Liver (tissue), 9 donors: ENCODE measurements around the gene EPHA6. TPM values are rescaled to one million over a fixed set of nuclear protein-coding genes. Genes with fewer than 3 reads are reported as not detected.

ENCODE experiments used
- DNase-seq: peaks from one replicate; pipeline ENCODE4 v3.0.0-alpha.2; 2017; ENCODE audit warnings: low spot score
- H3K27ac ChIP-seq, 2 donors: one replicate each; pipeline ENCODE4 v1.7.0; 2013; ENCODE audit warnings: inconsistent platforms in 2 of 2, low read length in 2 of 2, control low read depth in 1 of 2, low read depth in 1 of 2, mild to moderate bottlenecking in 1 of 2
- H3K27me3 ChIP-seq, 4 donors: one replicate each; pipeline versions ENCODE4 v1.6.1 to v1.7.0; 2013; ENCODE audit warnings: low read length in 3 of 4, inconsistent platforms in 1 of 4, mild to moderate bottlenecking in 1 of 4, moderate library complexity in 1 of 4; ENCODE audit not compliant: control insufficient read depth in 4 of 4, insufficient read depth in 4 of 4
- H3K36me3 ChIP-seq, 4 donors: one replicate each; pipeline versions ENCODE4 v1.6.1 to v1.7.0; 2013; ENCODE audit warnings: low read length in 3 of 4, mild to moderate bottlenecking in 3 of 4, low read depth in 1 of 4, moderate library complexity in 1 of 4; ENCODE audit not compliant: control insufficient read depth in 4 of 4, insufficient read depth in 3 of 4
- H3K4me1 ChIP-seq, 4 donors: one replicate each; pipeline versions ENCODE4 v1.6.1 to v1.7.0; 2013; ENCODE audit warnings: low read length in 3 of 4, mild to moderate bottlenecking in 3 of 4, moderate library complexity in 1 of 4; ENCODE audit not compliant: control insufficient read depth in 4 of 4, insufficient read depth in 4 of 4
- H3K4me3 ChIP-seq, 3 donors: one replicate each; pipeline versions ENCODE4 v1.6.1 to v1.7.0; 2013; ENCODE audit warnings: low read length in 3 of 3, control low read depth in 1 of 3, low read depth in 1 of 3, mild to moderate bottlenecking in 1 of 3
- H3K9ac ChIP-seq, 2 donors: one replicate each; pipeline ENCODE4 v1.7.0; 2013; ENCODE audit warnings: low read length in 2 of 2, mild to moderate bottlenecking in 2 of 2, moderate library complexity in 2 of 2, control low read depth in 1 of 2, low read depth in 1 of 2
- H3K9me3 ChIP-seq, 4 donors: one replicate each; pipeline versions ENCODE4 v1.6.1 to v1.7.0; 2013; ENCODE audit warnings: low read length in 3 of 4; ENCODE audit not compliant: control insufficient read depth in 4 of 4
- ATF3 ChIP-seq: IDR thresholded peaks from 2 replicates; pipeline ENCODE4 v1.6.1; 2016; ENCODE audit warnings: antibody characterized with exemption
- EGR1 ChIP-seq, 2 donors: IDR thresholded peaks; 2 replicates each; pipeline ENCODE4 v1.6.1; 2016 to 2018; ENCODE audit warnings: antibody characterized with exemption in 2 of 2, low read depth in 2 of 2
- FOXA1 ChIP-seq: IDR thresholded peaks from 2 replicates; pipeline ENCODE4 v1.6.1; 2016; ENCODE audit warnings: antibody characterized with exemption
- FOXA2 ChIP-seq: IDR thresholded peaks from 2 replicates; pipeline ENCODE4 v1.6.1; 2016; ENCODE audit warnings: antibody characterized with exemption
- GABPA ChIP-seq, 2 donors: IDR thresholded peaks in 1 of 2; conservative IDR thresholded peaks in 1 of 2; 2 replicates each; pipeline ENCODE4 v1.6.1; 2016; ENCODE audit warnings: antibody characterized with exemption in 2 of 2, mild to moderate bottlenecking in 1 of 2, moderate library complexity in 1 of 2
- HNF4A ChIP-seq, 2 donors: conservative IDR thresholded peaks; 2 replicates each; pipeline ENCODE4 v1.6.1; 2016; ENCODE audit warnings: antibody characterized with exemption in 2 of 2, mild to moderate bottlenecking in 2 of 2
- HNF4G ChIP-seq: IDR thresholded peaks from 2 replicates; pipeline ENCODE4 v1.6.1; 2016; ENCODE audit warnings: antibody characterized with exemption
- JUND ChIP-seq, 2 donors: IDR thresholded peaks; 2 replicates each; pipeline ENCODE4 v1.6.1; 2016; ENCODE audit warnings: antibody characterized with exemption in 2 of 2
- MAX ChIP-seq: IDR thresholded peaks from 2 replicates; pipeline ENCODE4 v1.6.1; 2016; ENCODE audit warnings: antibody characterized with exemption
- NR2F2 ChIP-seq: IDR thresholded peaks from 2 replicates; pipeline ENCODE4 v1.6.1; 2016; ENCODE audit warnings: antibody characterized with exemption
- RAD21 ChIP-seq, 2 donors: IDR thresholded peaks; 2 replicates each; pipeline ENCODE4 v1.6.1; 2016; ENCODE audit warnings: antibody characterized with exemption in 2 of 2, mild to moderate bottlenecking in 2 of 2
- REST ChIP-seq: IDR thresholded peaks from 2 replicates; pipeline ENCODE4 v1.6.1; 2016; ENCODE audit warnings: antibody characterized with exemption, mild to moderate bottlenecking
- RXRA ChIP-seq, 2 donors: IDR thresholded peaks; 2 replicates each; pipeline ENCODE4 v1.6.1; 2017 to 2018; ENCODE audit warnings: antibody characterized with exemption in 2 of 2, mild to moderate bottlenecking in 1 of 2
- SP1 ChIP-seq: IDR thresholded peaks from 2 replicates; pipeline ENCODE4 v1.6.1; 2018; ENCODE audit warnings: antibody characterized with exemption, mild to moderate bottlenecking
- TAF1 ChIP-seq: conservative IDR thresholded peaks from 2 replicates; pipeline ENCODE4 v1.6.1; 2016; ENCODE audit warnings: antibody characterized with exemption, mild to moderate bottlenecking
- YY1 ChIP-seq: IDR thresholded peaks from 2 replicates; pipeline ENCODE4 v1.6.1; 2016; ENCODE audit warnings: antibody characterized with exemption, mild to moderate bottlenecking
- ZBTB33 ChIP-seq: IDR thresholded peaks from 2 replicates; pipeline ENCODE4 v1.6.1; 2016; ENCODE audit warnings: antibody characterized with exemption
- WGBS: extraction: QIAGEN DNeasy Blood & Tissue Kit; methylation state at CpG from one replicate; pipeline ENCODE4 v1.1.7; 2013; 5-methylcytosine and 5-hydroxymethylcytosine counted together
- polyA plus RNA-seq, 2 donors: library from polyadenylated mRNA; stranded (reverse) in 1 of 2; unstranded in 1 of 2; fragments of 200-250 nt in 1 of 2; fragments of >200 nt in 1 of 2; fragmentation: Nextera tagmentation in 1 of 2; extraction: Ambion mirVana in 1 of 2; gene quantifications; one replicate each; pipeline versions ENCODE4 v1.2.1 to v1.2.3, GENCODE V29; 2013 to 2015
- total RNA-seq, 2 donors: library from RNA; depleted of rRNA; stranded (reverse); fragments of >200 nt; gene quantifications; one replicate each; pipeline ENCODE4 v1.2.3, GENCODE V29; 2014
- TF ChIP-seq, protein P1 (sequence below): fragments of 150-350 bp; IDR thresholded peaks from 2 replicates; pipeline ENCODE4 v1.5.1; 2017; ENCODE audit warnings: improper control_type of control experiment, low read depth, low read length; ENCODE audit not compliant: missing input control
- donor health status: healthy.
- donor health status: healthy.
- donor health status: healthy.
- donor health status: healthy.
- donor health status: healthy.

Gene EPHA6
- total and polyA plus RNA-seq, 4 donors, result 0.05 to 0.17 (median 0.05) TPM; not detected in 1

DNA sequence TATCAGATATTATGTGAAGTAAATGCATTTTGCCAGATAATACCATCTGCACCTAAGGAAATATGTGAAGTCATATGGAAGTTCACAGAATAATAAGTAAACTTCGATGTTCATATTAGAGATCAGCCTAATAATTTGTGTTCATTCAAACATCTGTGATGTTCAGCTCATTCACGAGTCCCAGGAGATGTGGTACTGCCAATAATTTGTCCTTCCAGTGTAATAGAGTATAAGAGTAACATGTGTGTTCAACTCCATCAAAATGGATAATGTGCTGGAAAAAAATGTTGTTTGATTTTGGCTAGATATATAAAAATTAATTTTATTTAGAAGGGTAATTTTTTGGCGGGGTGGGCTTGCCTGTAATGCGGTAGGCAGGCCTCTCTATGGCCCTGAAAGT lies 874.7 kb downstream of the EPHA6 start:
- no peaks in the 10 kb centered on the region for H3K27me3 ChIP-seq
- H3K27ac ChIP-seq, result no peak overlapping the region
- H3K36me3 ChIP-seq, result no peaks in the 10 kb centered on the region
- H3K9ac ChIP-seq, result no peak overlapping the region
- DNase-seq, result no peak
- TF ChIP-seq HNF4A (conservative IDR thresholded peaks at IDR 0.05) (no peak), SP1 (no peak), FOXA1 (no peak), TAF1 (no peak), RAD21 (IDR thresholded peaks at IDR 0.05) (no peak), ATF3 (no peak), FOXA2 (no peak), REST (no peak), ZBTB33 (no peak), YY1 (no peak), JUND (IDR thresholded peaks at IDR 0.05) (no peak), EGR1 (IDR thresholded peaks at IDR 0.05; ENCODE audit: low read depth in 2 of 2) (no peak), GABPA (IDR thresholded peaks at IDR 0.05 in 1 of 2, conservative IDR thresholded peaks at IDR 0.05 in 1 of 2) (no peak), NR2F2 (no peak), MAX (no peak), HNF4G (no peak), RXRA (IDR thresholded peaks at IDR 0.05) (no peak)
- TF ChIP-seq, protein P1, sequence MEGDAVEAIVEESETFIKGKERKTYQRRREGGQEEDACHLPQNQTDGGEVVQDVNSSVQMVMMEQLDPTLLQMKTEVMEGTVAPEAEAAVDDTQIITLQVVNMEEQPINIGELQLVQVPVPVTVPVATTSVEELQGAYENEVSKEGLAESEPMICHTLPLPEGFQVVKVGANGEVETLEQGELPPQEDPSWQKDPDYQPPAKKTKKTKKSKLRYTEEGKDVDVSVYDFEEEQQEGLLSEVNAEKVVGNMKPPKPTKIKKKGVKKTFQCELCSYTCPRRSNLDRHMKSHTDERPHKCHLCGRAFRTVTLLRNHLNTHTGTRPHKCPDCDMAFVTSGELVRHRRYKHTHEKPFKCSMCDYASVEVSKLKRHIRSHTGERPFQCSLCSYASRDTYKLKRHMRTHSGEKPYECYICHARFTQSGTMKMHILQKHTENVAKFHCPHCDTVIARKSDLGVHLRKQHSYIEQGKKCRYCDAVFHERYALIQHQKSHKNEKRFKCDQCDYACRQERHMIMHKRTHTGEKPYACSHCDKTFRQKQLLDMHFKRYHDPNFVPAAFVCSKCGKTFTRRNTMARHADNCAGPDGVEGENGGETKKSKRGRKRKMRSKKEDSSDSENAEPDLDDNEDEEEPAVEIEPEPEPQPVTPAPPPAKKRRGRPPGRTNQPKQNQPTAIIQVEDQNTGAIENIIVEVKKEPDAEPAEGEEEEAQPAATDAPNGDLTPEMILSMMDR, result no peak
- no peak overlapping the region for H3K4me3 ChIP-seq
- WGBS, result 85% methylated on average over 4 of the region's 4 CpGs
- H3K4me1 ChIP-seq, result no peaks in the 10 kb centered on the region
- no peaks in the 10 kb centered on the region for H3K9me3 ChIP-seq

- Histone ChIP-seq H3K9ac (no peak overlapping the region), H3K4me3 (no peak overlapping the region), H3K27me3 (no peaks in the 10 kb centered on the region), H3K9me3 (no peaks in the 10 kb centered on the region), H3K36me3 (no peaks in the 10 kb centered on the region), H3K27ac (no peak overlapping the region), H3K4me1 (no peaks in the 10 kb centered on the region)
- DNase-seq, result no peak
- TF ChIP-seq HNF4G (no peak), NR2F2 (no peak), JUND (IDR thresholded peaks at IDR 0.05) (no peak), REST (no peak), RAD21 (IDR thresholded peaks at IDR 0.05) (no peak)
These were observed 875.6 kb downstream of the EPHA6 start for GRCh38 chr3:97689962-97690361.
